Esophagus muscularis mucosa (tissue), 4 donors: ENCODE data around the gene DTNA. TPM values are rescaled to one million over a fixed set of nuclear protein-coding genes. Genes with fewer than 3 reads are reported as not detected.

Experiments
- DNase-seq: peaks from one replicate; pipeline ENCODE4 v3.0.0-alpha.2; 2017; ENCODE audit errors: extremely low spot score
- H3K27ac ChIP-seq, 4 donors: fragments of 200-600 bp; sonication (generic); replicated peaks in 1 of 4; 1 replicate in 3 of 4; 2 replicates in 1 of 4; pipeline ENCODE4 v1.5.1; 2016 to 2019; ENCODE audit warnings: mild to moderate bottlenecking in 1 of 4
- H3K27me3 ChIP-seq, 4 donors: fragments of 200-600 bp; sonication (generic); one replicate each; pipeline versions ENCODE4 v1.5.1 to v1.6.0; 2016 to 2019
- H3K36me3 ChIP-seq, 4 donors: fragments of 200-600 bp; sonication (generic); one replicate each; pipeline ENCODE4 v1.5.1; 2016 to 2019
- H3K4me1 ChIP-seq, 4 donors: fragments of 200-600 bp; sonication (generic); one replicate each; pipeline ENCODE4 v1.5.1; 2016 to 2019
- H3K4me3 ChIP-seq, 4 donors: fragments of 200-600 bp; sonication (generic); 1 replicate in 2 of 4; 2 replicates in 2 of 4; pipeline ENCODE4 v1.5.1; 2016 to 2019; ENCODE audit warnings: mild to moderate bottlenecking in 4 of 4, moderate library complexity in 1 of 4
- H3K9me3 ChIP-seq, 4 donors: fragments of 200-600 bp; sonication (generic); 1 replicate in 3 of 4; 2 replicates in 1 of 4; pipeline ENCODE4 v1.5.1; 2016 to 2019
- CTCF ChIP-seq, 3 experiments: fragments of 200-600 bp in 2 of 3; fragments of 450-650 bp in 1 of 3; sonication (generic) in 2 of 3; IDR thresholded peaks; one replicate each; pipeline ENCODE4 v1.5.1; 2017 to 2019; ENCODE audit warnings: antibody characterized with exemption in 3 of 3, mild to moderate bottlenecking in 2 of 3, moderate library complexity in 1 of 3
- EP300 ChIP-seq: sonication (generic); formaldehyde crosslinking; IDR thresholded peaks from one replicate; pipeline ENCODE4 v1.6.1; 2017; ENCODE audit warnings: antibody characterized with exemption
- POLR2A ChIP-seq: fragments of 450-650 bp; IDR thresholded peaks from one replicate; pipeline ENCODE4 v1.6.1; 2017; ENCODE audit warnings: antibody characterized with exemption, moderate library complexity, mild to moderate bottlenecking, low read depth
- POLR2AphosphoS5 ChIP-seq, 2 donors: sonication (generic); formaldehyde crosslinking; IDR thresholded peaks; one replicate each; pipeline ENCODE4 v1.6.1; 2017; ENCODE audit warnings: antibody characterized with exemption in 2 of 2
- WGBS: methylation state at CpG from one replicate; pipeline ENCODE4 v1.1.5; 2018; 5-methylcytosine and 5-hydroxymethylcytosine counted together
- intact Hi-C: fragments of 100-400 bp; cut with DNase I; formaldehyde crosslinking; loops from one replicate; pipeline ENCODE4 v1.15.1; 2023
- total RNA-seq, 4 donors: library from RNA; depleted of rRNA; stranded (reverse); fragments of >200 nt; gene quantifications; one replicate each; pipeline versions ENCODE4 v1.1.0 to v1.2.1, GENCODE V29; 2016

The DTNA gene
- total RNA-seq, 4 donors from 2014 or later = 189 to 284 (median 242) TPM

GRCh38 chr18:34742891-34743341 lies 32.8 kb downstream of the DTNA start:
- no peak overlapping the region for H3K27ac ChIP-seq
- WGBS = 75% methylated on average over 5 of the region's 5 CpGs

GRCh38 chr18:34744569-34744968 lies 34.5 kb downstream of the DTNA start:
- Histone ChIP-seq H3K9me3 (no peaks in the 10 kb centered on the region), H3K36me3 (no peaks in the 10 kb centered on the region), H3K27ac (no peak overlapping the region), H3K27me3 (no peaks in the 10 kb centered on the region), H3K4me3 (no peak overlapping the region), H3K4me1 (peaks cover 9 to 32% (median 16%) of the 10 kb centered on the region in 4 donors)
- 80% methylated on average over 4 of the region's 4 CpGs for WGBS
- DNase-seq = no peak
- no peak for TF ChIP-seq POLR2A
- no peak for TF ChIP-seq POLR2AphosphoS5 (IDR thresholded peaks at IDR 0.05)
- no peak for TF ChIP-seq CTCF (IDR thresholded peaks at IDR 0.05)
- no peak for TF ChIP-seq EP300
- intact Hi-C loops = no loop called here

More at GRCh38 chr18:34742891-34743341, 32.8 kb downstream of the DTNA start:
- Histone ChIP-seq H3K27me3 (no peaks in the 10 kb centered on the region), H3K4me1 (peaks cover 26 to 49% (median 29%) of the 10 kb centered on the region in 4 donors), H3K9me3 (no peaks in the 10 kb centered on the region), H3K36me3 (no peaks in the 10 kb centered on the region), H3K4me3 (no peak overlapping the region)
- DNase-seq = no peak
- TF ChIP-seq EP300 = no peak
- no peak for TF ChIP-seq POLR2A
- no peak for TF ChIP-seq POLR2AphosphoS5 (IDR thresholded peaks at IDR 0.05)
- intact Hi-C loops = no loop called here

GRCh38 chr18:34746614-34747013 lies 36.5 kb downstream of the DTNA start:
- TF ChIP-seq EP300 = no peak
- TF ChIP-seq CTCF (IDR thresholded peaks at IDR 0.05) = no peak
- TF ChIP-seq POLR2AphosphoS5 (IDR thresholded peaks at IDR 0.05) = no peak
- no peak for TF ChIP-seq POLR2A
- DNase-seq = no peak
- intact Hi-C loops = no loop called here
- Histone ChIP-seq H3K27ac (no peak overlapping the region), H3K4me1 (peaks cover 0 to 14% (median 5%) of the 10 kb centered on the region in 4 donors), H3K9me3 (no peaks in the 10 kb centered on the region), H3K36me3 (no peaks in the 10 kb centered on the region), H3K4me3 (no peak overlapping the region), H3K27me3 (no peaks in the 10 kb centered on the region)
- WGBS = 83% methylated on average over 1 of the region's 1 CpG

GRCh38 chr18:34749721-34750120 lies 39.6 kb downstream of the DTNA start:
- Histone ChIP-seq H3K27me3 (no peaks in the 10 kb centered on the region), H3K4me1 (peaks cover 0 to 7% (median 1%) of the 10 kb centered on the region in 4 donors), H3K9me3 (no peaks in the 10 kb centered on the region), H3K4me3 (no peak overlapping the region), H3K27ac (no peak overlapping the region), H3K36me3 (no peaks in the 10 kb centered on the region)
- intact Hi-C loops = no loop called here
- no peak for DNase-seq
- TF ChIP-seq POLR2A = no peak
- TF ChIP-seq POLR2AphosphoS5 (IDR thresholded peaks at IDR 0.05) = no peak
- TF ChIP-seq EP300 = no peak
- no peak for TF ChIP-seq CTCF (IDR thresholded peaks at IDR 0.05)

GRCh38 chr18:34752056-34752455 lies 42.0 kb downstream of the DTNA start:
- WGBS = 29% methylated on average over 1 of the region's 1 CpG
- H3K9me3 ChIP-seq = no peaks in the 10 kb centered on the region
- no peak overlapping the region for H3K27ac ChIP-seq
- DNase-seq = no peak
- intact Hi-C loops = no loop called here
- H3K27me3 ChIP-seq = no peaks in the 10 kb centered on the region
- H3K4me3 ChIP-seq = no peak overlapping the region
- TF ChIP-seq POLR2A = no peak
- no peak for TF ChIP-seq EP300
- no peak for TF ChIP-seq CTCF (IDR thresholded peaks at IDR 0.05)
- TF ChIP-seq POLR2AphosphoS5 (IDR thresholded peaks at IDR 0.05) = no peak
- peaks cover 0 to 8% (median 4%) of the 10 kb centered on the region in 4 donors for H3K4me1 ChIP-seq
- H3K36me3 ChIP-seq = peaks cover 0 to 5% (median 0%) of the 10 kb centered on the region in 4 donors
